Smooth muscle cell (in vitro differentiated cells): ENCODE data around the gene METTL1. TPM values are rescaled to one million over a fixed set of nuclear protein-coding genes. Genes with fewer than 3 reads are reported as not detected.

Experiments
- DNase-seq: peaks from one replicate; lab custom pipeline; 2025; ENCODE audit not compliant: unreplicated experiment; lab: John Stamatoyannopoulos, UW
- H2AFZ ChIP-seq: fragments of 200-600 bp; sonication (generic); 2 replicates; pipeline ENCODE4 v1.6.0; 2016; ENCODE audit warnings: antibody characterized with exemption, low read depth, mild to moderate bottlenecking
- H3F3A ChIP-seq: fragments of 200-600 bp; sonication (generic); 2 replicates; pipeline ENCODE4 v1.6.0; 2017; ENCODE audit warnings: antibody characterized with exemption, low read depth
- H3K27ac ChIP-seq: fragments of 200-600 bp; sonication (generic); 2 replicates; pipeline ENCODE4 v1.5.1; 2016; ENCODE audit warnings: low read depth, mild to moderate bottlenecking
- H3K27me3 ChIP-seq: fragments of 200-600 bp; sonication (generic); 2 replicates; pipeline ENCODE4 v1.6.1; 2016; ENCODE audit warnings: low read depth, mild to moderate bottlenecking
- H3K36me3 ChIP-seq: fragments of 200-600 bp; sonication (generic); 2 replicates; pipeline ENCODE4 v1.5.1; 2016; ENCODE audit warnings: low read depth
- H3K4me1 ChIP-seq: fragments of 200-600 bp; sonication (generic); 2 replicates; pipeline ENCODE4 v1.5.1; 2016; ENCODE audit warnings: low read depth
- H3K4me2 ChIP-seq: fragments of 200-600 bp; sonication (generic); 2 replicates; pipeline ENCODE4 v1.6.0; 2016; ENCODE audit warnings: mild to moderate bottlenecking
- H3K4me3 ChIP-seq: fragments of 200-600 bp; sonication (generic); 2 replicates; pipeline ENCODE4 v1.5.1; 2016; ENCODE audit warnings: mild to moderate bottlenecking
- H3K79me2 ChIP-seq: fragments of 200-600 bp; sonication (generic); 2 replicates; pipeline ENCODE4 v1.6.0; 2016; ENCODE audit warnings: low read depth, mild to moderate bottlenecking
- H3K9ac ChIP-seq: fragments of 200-600 bp; sonication (generic); 2 replicates; pipeline ENCODE4 v1.6.0; 2016; ENCODE audit warnings: low read depth
- H3K9me3 ChIP-seq: fragments of 200-600 bp; sonication (generic); replicated peaks from 2 replicates; pipeline ENCODE4 v1.5.1; 2016; ENCODE audit warnings: low read depth
- H4K20me1 ChIP-seq: fragments of 200-600 bp; sonication (generic); 2 replicates; pipeline ENCODE4 v1.6.0; 2016; ENCODE audit warnings: low read depth
- CTCF ChIP-seq: fragments of 200-600 bp; sonication (generic); IDR thresholded peaks from 2 replicates; pipeline ENCODE4 v1.5.1; 2017; ENCODE audit warnings: borderline replicate concordance, mild to moderate bottlenecking, antibody characterized with exemption; ENCODE audit not compliant: insufficient read depth, poor library complexity, severe bottlenecking
- WGBS: methylation state at CpG from one replicate; pipeline ENCODE4 v1.1.7; 2016; ENCODE audit warnings: low lambda C conversion rate; 5-methylcytosine and 5-hydroxymethylcytosine counted together
- polyA plus RNA-seq: library from polyadenylated mRNA; unstranded; fragments of >200 nt; fragmentation: Nextera tagmentation; extraction: Ambion mirVana; gene quantifications from 2 replicates; pipeline ENCODE4 v1.2.1, GENCODE V29; 2016
- total RNA-seq: library from RNA; depleted of rRNA; stranded (reverse); fragments of >200 nt; gene quantifications from 2 replicates; pipeline ENCODE4 v1.2.3, GENCODE V29; 2014

METTL1 gene
- total and polyA plus RNA-seq, 2 experiments from 2014 or later: 4.1 to 20.3 TPM

GRCh38 chr12:57744194-57744776 is 27.6 kb downstream of the METTL1 start:
- Histone ChIP-seq H3K4me1 (peaks cover 8% of the 10 kb centered on the region), H3K9ac (peak overlapping the region; percentile 96), H3K9me3 (no peaks in the 10 kb centered on the region), H3K79me2 (no peaks in the 10 kb centered on the region), H4K20me1 (no peaks in the 10 kb centered on the region), H3K4me3 (peak overlapping the region; percentile 73), H3K4me2 (peak overlapping the region; percentile 86), H3K27ac (peak overlapping the region; percentile 92), H2AFZ (peak overlapping the region; percentile 67), H3F3A (peaks cover 18% of the 10 kb centered on the region), H3K27me3 (peaks cover 39% of the 10 kb centered on the region), H3K36me3 (no peaks in the 10 kb centered on the region)
- no peak for DNase-seq
- no peak for TF ChIP-seq CTCF
- 37% methylated on average over 21 of the region's 21 CpGs for WGBS

GRCh38 chr12:57743769-57744168 is 28.1 kb downstream of the METTL1 start:
- Histone ChIP-seq H3K4me2 (no peak overlapping the region), H3K27ac (no peak overlapping the region), H3K4me3 (no peak overlapping the region), H3K9ac (no peak overlapping the region), H3K36me3 (no peaks in the 10 kb centered on the region), H2AFZ (no peak overlapping the region), H3K79me2 (no peaks in the 10 kb centered on the region), H3K4me1 (peaks cover 8% of the 10 kb centered on the region), H3F3A (peaks cover 18% of the 10 kb centered on the region), H4K20me1 (no peaks in the 10 kb centered on the region), H3K27me3 (peaks cover 45% of the 10 kb centered on the region), H3K9me3 (no peaks in the 10 kb centered on the region)
- WGBS: 94% methylated on average over 2 of the region's 2 CpGs
- no peak for TF ChIP-seq CTCF
- no peak for DNase-seq

- Histone ChIP-seq H3K4me1 (peaks cover 20% of the 10 kb centered on the region), H3K27me3 (peaks cover 61% of the 10 kb centered on the region)
- no peak for DNase-seq
Observed at GRCh38 chr12:57741844-57742738, 29.8 kb downstream of the METTL1 start.

More at GRCh38 chr12:57741844-57742738, 29.8 kb downstream of the METTL1 start:
- Histone ChIP-seq H3K4me3 (no peak overlapping the region), H3K9me3 (no peaks in the 10 kb centered on the region), H2AFZ (no peak overlapping the region), H3K27ac (no peak overlapping the region), H3K36me3 (no peaks in the 10 kb centered on the region), H4K20me1 (no peaks in the 10 kb centered on the region), H3F3A (peaks cover 14% of the 10 kb centered on the region), H3K4me2 (no peak overlapping the region), H3K9ac (no peak overlapping the region), H3K79me2 (no peaks in the 10 kb centered on the region)
- WGBS: 55% methylated on average over 14 of the region's 14 CpGs
- TF ChIP-seq CTCF: no peak
